ENCODE measurements around the gene PLAAT4. TPM values are rescaled to one million over a fixed set of nuclear protein-coding genes. Genes with fewer than 3 reads are reported as not detected.
"Not testable (repeated sequence)": the region's sequence is repeated elsewhere in the genome, so short reads cannot be mapped to it uniquely, and the experiment has no call there.

Gene PLAAT4
- total and polyA plus RNA-seq, 2 experiments from 2014 or later, result not detected

GRCh38 chr11:63549411-63549810 is 12.8 kb downstream of the PLAAT4 start:
- no peak for TF ChIP-seq CTCF (IDR thresholded peaks at IDR 0.05; ENCODE audit: low read depth, low read length)
- Histone ChIP-seq H3K36me3 (no peaks in the 10 kb centered on the region), H3K27me3 (no peaks in the 10 kb centered on the region), H3K9me3 (ENCODE audit: low read depth) (no peaks in the 10 kb centered on the region), H3K4me3 (no peak overlapping the region), H3K27ac (no peak overlapping the region), H3K4me1 (ENCODE audit: low read depth) (peaks cover under 1% of the 10 kb centered on the region)
- no peak for DNase-seq (ENCODE audit: low read depth in 1 of 2, low spot score in 1 of 2)

GRCh38 chr11:63550156-63550700 is 13.6 kb downstream of the PLAAT4 start:
- H3K27ac ChIP-seq; H3K4me3 ChIP-seq; H3K4me1 ChIP-seq (ENCODE audit: low read depth); H3K27me3 ChIP-seq; H3K36me3 ChIP-seq; H3K9me3 ChIP-seq (ENCODE audit: low read depth); DNase-seq (ENCODE audit: low read depth in 1 of 2, low spot score in 1 of 2): not testable (repeated sequence)

GRCh38 chr11:63551091-63551888 is 14.7 kb downstream of the PLAAT4 start:
- H3K4me1 ChIP-seq (ENCODE audit: low read depth), result peaks cover 9% of the 10 kb centered on the region
- H3K4me3 ChIP-seq, result no peak overlapping the region
- no peak for TF ChIP-seq CTCF (IDR thresholded peaks at IDR 0.05; ENCODE audit: low read depth, low read length)
- no peak for DNase-seq (ENCODE audit: low read depth in 1 of 2, low spot score in 1 of 2)
- no peak overlapping the region for H3K27ac ChIP-seq
- no peaks in the 10 kb centered on the region for H3K9me3 ChIP-seq (ENCODE audit: low read depth)
- H3K36me3 ChIP-seq, result no peaks in the 10 kb centered on the region
- no peaks in the 10 kb centered on the region for H3K27me3 ChIP-seq

- TF ChIP-seq CTCF (IDR thresholded peaks at IDR 0.05; ENCODE audit: low read depth, low read length), result no peak
- DNase-seq (ENCODE audit: low read depth in 1 of 2, low spot score in 1 of 2), result no peak
- no peaks in the 10 kb centered on the region for H3K9me3 ChIP-seq (ENCODE audit: low read depth)
- no peak overlapping the region for H3K27ac ChIP-seq
- no peaks in the 10 kb centered on the region for H3K27me3 ChIP-seq
- H3K4me3 ChIP-seq, result no peak overlapping the region
- peaks cover 9% of the 10 kb centered on the region for H3K4me1 ChIP-seq (ENCODE audit: low read depth)
- no peaks in the 10 kb centered on the region for H3K36me3 ChIP-seq
Observed at GRCh38 chr11:63551889-63552266, 15.3 kb downstream of the PLAAT4 start.

GRCh38 chr11:63552921-63553320 is 16.3 kb downstream of the PLAAT4 start:
- DNase-seq (ENCODE audit: low read depth in 1 of 2, low spot score in 1 of 2), result no peak
- no peak for TF ChIP-seq CTCF (IDR thresholded peaks at IDR 0.05; ENCODE audit: low read depth, low read length)
- Histone ChIP-seq H3K27ac (no peak overlapping the region), H3K27me3 (no peaks in the 10 kb centered on the region), H3K36me3 (no peaks in the 10 kb centered on the region), H3K9me3 (ENCODE audit: low read depth) (no peaks in the 10 kb centered on the region), H3K4me3 (no peak overlapping the region), H3K4me1 (ENCODE audit: low read depth) (peaks cover 9% of the 10 kb centered on the region)

- no peaks in the 10 kb centered on the region for H3K9me3 ChIP-seq (ENCODE audit: low read depth)
- H3K27ac ChIP-seq, result no peak overlapping the region
- no peaks in the 10 kb centered on the region for H3K36me3 ChIP-seq
- no peaks in the 10 kb centered on the region for H3K27me3 ChIP-seq
- no peak overlapping the region for H3K4me3 ChIP-seq
- peak in 1 of 2 donors; percentile 65 for DNase-seq (ENCODE audit: low read depth in 1 of 2, low spot score in 1 of 2)
- TF ChIP-seq CTCF (IDR thresholded peaks at IDR 0.05; ENCODE audit: low read depth, low read length), result no peak
- H3K4me1 ChIP-seq (ENCODE audit: low read depth), result peaks cover 9% of the 10 kb centered on the region
Observed at GRCh38 chr11:63553759-63554158, 17.2 kb downstream of the PLAAT4 start.
